ENCODE results near the gene THTPA. TPM values are rescaled to one million over a fixed set of nuclear protein-coding genes. Genes with fewer than 3 reads are reported as not detected.

Gene THTPA
- total RNA-seq, 1 experiment from 2014 or later = 20.0 TPM

DNA sequence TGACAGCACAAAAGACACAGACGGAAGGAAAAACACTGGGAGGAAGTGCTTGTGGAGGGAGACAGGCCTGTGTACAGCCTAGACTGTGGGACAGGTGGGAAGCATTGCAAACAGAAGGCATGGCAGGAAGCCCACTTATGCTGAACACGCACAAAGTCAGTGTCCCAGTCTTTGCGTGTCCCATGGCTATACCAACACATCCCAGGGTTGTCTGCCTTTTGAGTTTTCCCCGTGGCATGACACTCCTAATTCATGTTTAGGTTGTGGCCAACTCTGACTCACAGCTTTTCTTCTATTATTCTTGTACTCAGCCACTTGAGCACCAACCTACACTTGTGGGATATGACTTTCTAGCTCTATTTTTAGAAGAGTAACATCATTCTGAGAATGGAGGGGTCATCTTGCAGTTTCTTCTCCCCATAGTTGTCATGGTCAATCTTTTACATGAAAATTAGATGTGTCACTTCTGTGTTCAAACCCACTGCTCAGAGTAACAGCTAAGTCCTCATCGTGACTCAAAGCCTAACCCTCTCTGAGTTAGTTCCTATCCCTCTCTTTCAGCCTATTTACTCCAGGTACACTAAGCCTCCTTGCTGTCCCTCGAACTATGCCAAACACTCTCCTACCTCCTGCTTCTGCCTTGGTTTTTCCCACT lies 50.0 kb downstream of the THTPA start:
- H3K27me3 Mint-ChIP-seq (ENCODE audit: low read depth) = peaks cover 19% of the 10 kb centered on the region
- ATAC-seq (no peak), DNase-seq (ENCODE audit: low spot score) (no peak)
- H3K27ac Mint-ChIP-seq = no peak overlapping the region
- ChIA-PET POLR2A (no interaction called here), CTCF (interaction anchor here (1.2 to 2.5 kb wide), 3 partner anchors 17 to 60 kb away, joined by 3 to 10 read pairs (median 8); no protein-coding TSS in a partner anchor)
- no peaks in the 10 kb centered on the region for H3K36me3 Mint-ChIP-seq
- no peaks in the 10 kb centered on the region for H3K4me1 Mint-ChIP-seq
- TF ChIP-seq, protein P1, sequence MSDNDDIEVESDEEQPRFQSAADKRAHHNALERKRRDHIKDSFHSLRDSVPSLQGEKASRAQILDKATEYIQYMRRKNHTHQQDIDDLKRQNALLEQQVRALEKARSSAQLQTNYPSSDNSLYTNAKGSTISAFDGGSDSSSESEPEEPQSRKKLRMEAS (CRISPR knock-in tag; IDR thresholded peaks at IDR 0.05) = no peak
- TF ChIP-seq, protein P2, sequence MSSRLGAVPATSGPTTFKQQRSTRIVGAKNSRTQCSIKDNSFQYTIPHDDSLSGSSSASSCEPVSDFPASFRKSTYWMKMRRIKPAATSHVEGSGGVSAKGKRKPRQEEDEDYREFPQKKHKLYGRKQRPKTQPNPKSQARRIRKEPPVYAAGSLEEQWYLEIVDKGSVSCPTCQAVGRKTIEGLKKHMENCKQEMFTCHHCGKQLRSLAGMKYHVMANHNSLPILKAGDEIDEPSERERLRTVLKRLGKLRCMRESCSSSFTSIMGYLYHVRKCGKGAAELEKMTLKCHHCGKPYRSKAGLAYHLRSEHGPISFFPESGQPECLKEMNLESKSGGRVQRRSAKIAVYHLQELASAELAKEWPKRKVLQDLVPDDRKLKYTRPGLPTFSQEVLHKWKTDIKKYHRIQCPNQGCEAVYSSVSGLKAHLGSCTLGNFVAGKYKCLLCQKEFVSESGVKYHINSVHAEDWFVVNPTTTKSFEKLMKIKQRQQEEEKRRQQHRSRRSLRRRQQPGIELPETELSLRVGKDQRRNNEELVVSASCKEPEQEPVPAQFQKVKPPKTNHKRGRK (CRISPR knock-in tag; IDR thresholded peaks at IDR 0.05; ENCODE audit: borderline replicate concordance) = no peak
- TF ChIP-seq FOXJ3 (CRISPR knock-in tag; IDR thresholded peaks at IDR 0.05; ENCODE audit: borderline replicate concordance) (no peak), ZNF138 (CRISPR knock-in tag; conservative IDR thresholded peaks at IDR 0.05) (no peak), NR3C1 (CRISPR knock-in tag; conservative IDR thresholded peaks at IDR 0.05; ENCODE audit: low read depth) (no peak), NR2C2 (CRISPR knock-in tag; IDR thresholded peaks at IDR 0.05) (no peak), NFATC4 (CRISPR knock-in tag; IDR thresholded peaks at IDR 0.05) (no peak), GRHL2 (CRISPR knock-in tag; IDR thresholded peaks at IDR 0.05; ENCODE audit: insufficient replicate concordance, severe bottlenecking) (no peak), JUN (CRISPR knock-in tag; IDR thresholded peaks at IDR 0.05) (no peak), ESRRA (CRISPR knock-in tag; IDR thresholded peaks at IDR 0.05; ENCODE audit: borderline replicate concordance) (no peak), GTF2I (CRISPR knock-in tag; conservative IDR thresholded peaks at IDR 0.05) (no peak)
- TF ChIP-seq, protein P3, sequence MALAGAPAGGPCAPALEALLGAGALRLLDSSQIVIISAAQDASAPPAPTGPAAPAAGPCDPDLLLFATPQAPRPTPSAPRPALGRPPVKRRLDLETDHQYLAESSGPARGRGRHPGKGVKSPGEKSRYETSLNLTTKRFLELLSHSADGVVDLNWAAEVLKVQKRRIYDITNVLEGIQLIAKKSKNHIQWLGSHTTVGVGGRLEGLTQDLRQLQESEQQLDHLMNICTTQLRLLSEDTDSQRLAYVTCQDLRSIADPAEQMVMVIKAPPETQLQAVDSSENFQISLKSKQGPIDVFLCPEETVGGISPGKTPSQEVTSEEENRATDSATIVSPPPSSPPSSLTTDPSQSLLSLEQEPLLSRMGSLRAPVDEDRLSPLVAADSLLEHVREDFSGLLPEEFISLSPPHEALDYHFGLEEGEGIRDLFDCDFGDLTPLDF (CRISPR knock-in tag; IDR thresholded peaks at IDR 0.05) = no peak
- TF ChIP-seq, protein P4, sequence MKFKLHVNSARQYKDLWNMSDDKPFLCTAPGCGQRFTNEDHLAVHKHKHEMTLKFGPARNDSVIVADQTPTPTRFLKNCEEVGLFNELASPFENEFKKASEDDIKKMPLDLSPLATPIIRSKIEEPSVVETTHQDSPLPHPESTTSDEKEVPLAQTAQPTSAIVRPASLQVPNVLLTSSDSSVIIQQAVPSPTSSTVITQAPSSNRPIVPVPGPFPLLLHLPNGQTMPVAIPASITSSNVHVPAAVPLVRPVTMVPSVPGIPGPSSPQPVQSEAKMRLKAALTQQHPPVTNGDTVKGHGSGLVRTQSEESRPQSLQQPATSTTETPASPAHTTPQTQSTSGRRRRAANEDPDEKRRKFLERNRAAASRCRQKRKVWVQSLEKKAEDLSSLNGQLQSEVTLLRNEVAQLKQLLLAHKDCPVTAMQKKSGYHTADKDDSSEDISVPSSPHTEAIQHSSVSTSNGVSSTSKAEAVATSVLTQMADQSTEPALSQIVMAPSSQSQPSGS (CRISPR knock-in tag; IDR thresholded peaks at IDR 0.05; ENCODE audit: borderline replicate concordance, low read depth) = no peak
- TF ChIP-seq, protein P5, sequence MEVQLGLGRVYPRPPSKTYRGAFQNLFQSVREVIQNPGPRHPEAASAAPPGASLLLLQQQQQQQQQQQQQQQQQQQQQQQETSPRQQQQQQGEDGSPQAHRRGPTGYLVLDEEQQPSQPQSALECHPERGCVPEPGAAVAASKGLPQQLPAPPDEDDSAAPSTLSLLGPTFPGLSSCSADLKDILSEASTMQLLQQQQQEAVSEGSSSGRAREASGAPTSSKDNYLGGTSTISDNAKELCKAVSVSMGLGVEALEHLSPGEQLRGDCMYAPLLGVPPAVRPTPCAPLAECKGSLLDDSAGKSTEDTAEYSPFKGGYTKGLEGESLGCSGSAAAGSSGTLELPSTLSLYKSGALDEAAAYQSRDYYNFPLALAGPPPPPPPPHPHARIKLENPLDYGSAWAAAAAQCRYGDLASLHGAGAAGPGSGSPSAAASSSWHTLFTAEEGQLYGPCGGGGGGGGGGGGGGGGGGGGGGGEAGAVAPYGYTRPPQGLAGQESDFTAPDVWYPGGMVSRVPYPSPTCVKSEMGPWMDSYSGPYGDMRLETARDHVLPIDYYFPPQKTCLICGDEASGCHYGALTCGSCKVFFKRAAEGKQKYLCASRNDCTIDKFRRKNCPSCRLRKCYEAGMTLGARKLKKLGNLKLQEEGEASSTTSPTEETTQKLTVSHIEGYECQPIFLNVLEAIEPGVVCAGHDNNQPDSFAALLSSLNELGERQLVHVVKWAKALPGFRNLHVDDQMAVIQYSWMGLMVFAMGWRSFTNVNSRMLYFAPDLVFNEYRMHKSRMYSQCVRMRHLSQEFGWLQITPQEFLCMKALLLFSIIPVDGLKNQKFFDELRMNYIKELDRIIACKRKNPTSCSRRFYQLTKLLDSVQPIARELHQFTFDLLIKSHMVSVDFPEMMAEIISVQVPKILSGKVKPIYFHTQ (CRISPR knock-in tag; IDR thresholded peaks at IDR 0.05) = no peak
- TF ChIP-seq, protein P6, sequence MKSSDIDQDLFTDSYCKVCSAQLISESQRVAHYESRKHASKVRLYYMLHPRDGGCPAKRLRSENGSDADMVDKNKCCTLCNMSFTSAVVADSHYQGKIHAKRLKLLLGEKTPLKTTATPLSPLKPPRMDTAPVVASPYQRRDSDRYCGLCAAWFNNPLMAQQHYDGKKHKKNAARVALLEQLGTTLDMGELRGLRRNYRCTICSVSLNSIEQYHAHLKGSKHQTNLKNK (CRISPR knock-in tag; IDR thresholded peaks at IDR 0.05) = no peak
- no peak overlapping the region for H3K4me3 Mint-ChIP-seq
- H3K9me3 Mint-ChIP-seq = peaks cover 15% of the 10 kb centered on the region

DNA sequence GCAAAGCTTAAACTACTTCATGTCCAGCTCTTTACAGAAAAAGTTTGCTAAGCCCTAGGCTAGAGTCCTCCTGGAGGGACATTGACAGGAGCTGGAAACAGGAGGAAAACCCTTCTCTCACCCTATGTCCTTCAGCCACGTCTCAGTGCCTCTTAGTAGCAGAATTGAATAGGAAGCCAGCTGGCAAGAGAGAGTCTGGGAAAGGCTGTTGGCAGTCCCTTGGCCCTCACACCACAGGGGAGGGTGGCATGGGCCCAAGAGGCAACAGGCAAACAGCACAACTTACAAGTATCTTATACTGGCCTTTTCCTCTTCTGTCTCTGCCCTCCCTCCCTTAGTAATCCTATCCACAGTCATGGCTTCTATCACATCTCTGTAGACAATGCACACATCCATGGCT lies 52.4 kb downstream of the THTPA start:
- no peak for DNase-seq (ENCODE audit: low spot score)
- H3K4me3 Mint-ChIP-seq = no peak overlapping the region
- peaks cover 8% of the 10 kb centered on the region; the same call in 1 of the 2 replicates for H3K4me1 Mint-ChIP-seq
- peaks cover 15% of the 10 kb centered on the region for H3K9me3 Mint-ChIP-seq
- peaks cover 19% of the 10 kb centered on the region for H3K27me3 Mint-ChIP-seq (ENCODE audit: low read depth)
- ChIA-PET CTCF (interaction anchor here (0.5 to 1.7 kb wide), 3 partner anchors 19 to 487 kb away, joined by 4 to 5 read pairs (median 4); no protein-coding TSS in a partner anchor), POLR2A (no interaction called here)
- ATAC-seq = no peak
- H3K27ac Mint-ChIP-seq = no peak overlapping the region
- no peaks in the 10 kb centered on the region for H3K36me3 Mint-ChIP-seq
- TF ChIP-seq SMAD3 (CRISPR knock-in tag; IDR thresholded peaks at IDR 0.05; ENCODE audit: borderline replicate concordance) (no peak), KAT7 (CRISPR knock-in tag; IDR thresholded peaks at IDR 0.05; ENCODE audit: borderline replicate concordance) (no peak)
- TF ChIP-seq, protein P7, sequence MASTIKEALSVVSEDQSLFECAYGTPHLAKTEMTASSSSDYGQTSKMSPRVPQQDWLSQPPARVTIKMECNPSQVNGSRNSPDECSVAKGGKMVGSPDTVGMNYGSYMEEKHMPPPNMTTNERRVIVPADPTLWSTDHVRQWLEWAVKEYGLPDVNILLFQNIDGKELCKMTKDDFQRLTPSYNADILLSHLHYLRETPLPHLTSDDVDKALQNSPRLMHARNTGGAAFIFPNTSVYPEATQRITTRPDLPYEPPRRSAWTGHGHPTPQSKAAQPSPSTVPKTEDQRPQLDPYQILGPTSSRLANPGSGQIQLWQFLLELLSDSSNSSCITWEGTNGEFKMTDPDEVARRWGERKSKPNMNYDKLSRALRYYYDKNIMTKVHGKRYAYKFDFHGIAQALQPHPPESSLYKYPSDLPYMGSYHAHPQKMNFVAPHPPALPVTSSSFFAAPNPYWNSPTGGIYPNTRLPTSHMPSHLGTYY (CRISPR knock-in tag; IDR thresholded peaks at IDR 0.05) = no peak
- TF ChIP-seq, protein P8, sequence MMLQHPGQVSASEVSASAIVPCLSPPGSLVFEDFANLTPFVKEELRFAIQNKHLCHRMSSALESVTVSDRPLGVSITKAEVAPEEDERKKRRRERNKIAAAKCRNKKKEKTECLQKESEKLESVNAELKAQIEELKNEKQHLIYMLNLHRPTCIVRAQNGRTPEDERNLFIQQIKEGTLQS (CRISPR knock-in tag; conservative IDR thresholded peaks at IDR 0.05) = no peak
- TF ChIP-seq, protein P9, sequence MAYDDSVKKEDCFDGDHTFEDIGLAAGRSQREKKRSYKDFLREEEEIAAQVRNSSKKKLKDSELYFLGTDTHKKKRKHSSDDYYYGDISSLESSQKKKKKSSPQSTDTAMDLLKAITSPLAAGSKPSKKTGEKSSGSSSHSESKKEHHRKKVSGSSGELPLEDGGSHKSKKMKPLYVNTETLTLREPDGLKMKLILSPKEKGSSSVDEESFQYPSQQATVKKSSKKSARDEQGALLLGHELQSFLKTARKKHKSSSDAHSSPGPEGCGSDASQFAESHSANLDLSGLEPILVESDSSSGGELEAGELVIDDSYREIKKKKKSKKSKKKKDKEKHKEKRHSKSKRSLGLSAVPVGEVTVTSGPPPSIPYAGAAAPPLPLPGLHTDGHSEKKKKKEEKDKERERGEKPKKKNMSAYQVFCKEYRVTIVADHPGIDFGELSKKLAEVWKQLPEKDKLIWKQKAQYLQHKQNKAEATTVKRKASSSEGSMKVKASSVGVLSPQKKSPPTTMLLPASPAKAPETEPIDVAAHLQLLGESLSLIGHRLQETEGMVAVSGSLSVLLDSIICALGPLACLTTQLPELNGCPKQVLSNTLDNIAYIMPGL (CRISPR knock-in tag; IDR thresholded peaks at IDR 0.05) = no peak
